K562 (cell line): ENCODE data around the gene PPP3CA.

Source experiments
- MYC ChIP-seq, 2 experiments: fragments of 250-450 bp in 1 of 2; sonication (Bioruptor Pico) in 1 of 2; IDR thresholded peaks; 2 replicates each; pipeline versions ENCODE4 v1.5.1 to v1.6.1; 2012 to 2021; ENCODE audit warnings: low read depth in 2 of 2, borderline replicate concordance in 1 of 2, improper control_type of control experiment in 1 of 2, low read length in 1 of 2, mild to moderate bottlenecking in 1 of 2, moderate library complexity in 1 of 2
- TF ChIP-seq, protein P1 (sequence below), 2 experiments: fragments of 450-650 bp; formaldehyde crosslinking in 1 of 2; IDR thresholded peaks; 2 replicates each; pipeline versions ENCODE4 v1.4.0 to v1.6.1; 2014 to 2020; ENCODE audit warnings: mild to moderate bottlenecking in 2 of 2, borderline replicate concordance in 1 of 2, low read depth in 1 of 2
- TF ChIP-seq, protein P2 (sequence below): sonication (generic); formaldehyde crosslinking; IDR thresholded peaks from 2 replicates; pipeline ENCODE4 v1.9.0; 2022; ENCODE audit warnings: mild to moderate bottlenecking, missing genetic modification reagents
- TF ChIP-seq, protein P3 (sequence below), 2 experiments: fragments of 450-650 bp in 1 of 2; sonication (generic) in 1 of 2; formaldehyde crosslinking in 1 of 2; IDR thresholded peaks; 2 replicates each; pipeline versions ENCODE4 v1.7.1 to v1.9.0; 2016 to 2022; ENCODE audit warnings: inconsistent platforms in 1 of 2, mild to moderate bottlenecking in 1 of 2, missing genetic modification reagents in 1 of 2
- TF ChIP-seq, protein P4 (sequence below), 3 experiments: IDR thresholded peaks in 2 of 3; conservative IDR thresholded peaks in 1 of 3; 2 replicates each; pipeline ENCODE4 v1.5.1; 2011 to 2012; ENCODE audit warnings: low read length in 3 of 3, mild to moderate bottlenecking in 3 of 3, control low read depth in 2 of 3, improper control_type of control experiment in 1 of 3, inconsistent platforms in 1 of 3, low read depth in 1 of 3, mixed read lengths in 1 of 3, moderate library complexity in 1 of 3; ENCODE audit not compliant: insufficient read depth in 2 of 3
- TF ChIP-seq, protein P5 (sequence below): sonication (generic); formaldehyde crosslinking; IDR thresholded peaks from 2 replicates; pipeline ENCODE4 v1.8.1; 2023; ENCODE audit warnings: mild to moderate bottlenecking, missing genetic modification reagents

DNA sequence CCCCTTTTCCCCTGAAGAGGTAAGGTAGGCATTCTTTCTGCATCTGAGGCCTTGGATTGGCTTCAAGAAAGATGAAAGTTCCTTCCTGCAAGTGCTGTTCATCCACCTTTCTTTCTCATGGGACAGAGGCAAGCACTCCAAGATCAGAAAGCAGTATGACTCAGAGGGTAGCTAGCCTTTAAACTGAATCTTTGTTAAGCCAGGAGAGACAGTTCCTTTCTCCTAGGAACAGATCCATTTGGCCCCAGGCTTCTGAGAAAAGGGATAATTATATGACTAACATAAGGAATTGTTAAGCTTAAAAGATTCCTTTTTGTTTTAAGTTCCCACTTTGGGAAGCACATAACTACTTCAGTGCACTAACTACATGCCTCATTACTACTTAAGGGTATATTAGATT is 192.0 kb downstream of the PPP3CA start:
- TF ChIP-seq, protein P1, sequence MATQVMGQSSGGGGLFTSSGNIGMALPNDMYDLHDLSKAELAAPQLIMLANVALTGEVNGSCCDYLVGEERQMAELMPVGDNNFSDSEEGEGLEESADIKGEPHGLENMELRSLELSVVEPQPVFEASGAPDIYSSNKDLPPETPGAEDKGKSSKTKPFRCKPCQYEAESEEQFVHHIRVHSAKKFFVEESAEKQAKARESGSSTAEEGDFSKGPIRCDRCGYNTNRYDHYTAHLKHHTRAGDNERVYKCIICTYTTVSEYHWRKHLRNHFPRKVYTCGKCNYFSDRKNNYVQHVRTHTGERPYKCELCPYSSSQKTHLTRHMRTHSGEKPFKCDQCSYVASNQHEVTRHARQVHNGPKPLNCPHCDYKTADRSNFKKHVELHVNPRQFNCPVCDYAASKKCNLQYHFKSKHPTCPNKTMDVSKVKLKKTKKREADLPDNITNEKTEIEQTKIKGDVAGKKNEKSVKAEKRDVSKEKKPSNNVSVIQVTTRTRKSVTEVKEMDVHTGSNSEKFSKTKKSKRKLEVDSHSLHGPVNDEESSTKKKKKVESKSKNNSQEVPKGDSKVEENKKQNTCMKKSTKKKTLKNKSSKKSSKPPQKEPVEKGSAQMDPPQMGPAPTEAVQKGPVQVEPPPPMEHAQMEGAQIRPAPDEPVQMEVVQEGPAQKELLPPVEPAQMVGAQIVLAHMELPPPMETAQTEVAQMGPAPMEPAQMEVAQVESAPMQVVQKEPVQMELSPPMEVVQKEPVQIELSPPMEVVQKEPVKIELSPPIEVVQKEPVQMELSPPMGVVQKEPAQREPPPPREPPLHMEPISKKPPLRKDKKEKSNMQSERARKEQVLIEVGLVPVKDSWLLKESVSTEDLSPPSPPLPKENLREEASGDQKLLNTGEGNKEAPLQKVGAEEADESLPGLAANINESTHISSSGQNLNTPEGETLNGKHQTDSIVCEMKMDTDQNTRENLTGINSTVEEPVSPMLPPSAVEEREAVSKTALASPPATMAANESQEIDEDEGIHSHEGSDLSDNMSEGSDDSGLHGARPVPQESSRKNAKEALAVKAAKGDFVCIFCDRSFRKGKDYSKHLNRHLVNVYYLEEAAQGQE (IDR thresholded peaks at IDR 0.05; ENCODE audit: borderline replicate concordance), result no peak
- TF ChIP-seq, protein P1 (CRISPR knock-in tag; IDR thresholded peaks at IDR 0.05; ENCODE audit: low read depth), result no peak
- TF ChIP-seq, protein P2, sequence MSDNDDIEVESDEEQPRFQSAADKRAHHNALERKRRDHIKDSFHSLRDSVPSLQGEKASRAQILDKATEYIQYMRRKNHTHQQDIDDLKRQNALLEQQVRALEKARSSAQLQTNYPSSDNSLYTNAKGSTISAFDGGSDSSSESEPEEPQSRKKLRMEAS, result no peak
- no peak for TF ChIP-seq MYC (IDR thresholded peaks at IDR 0.05; ENCODE audit: low read depth, low read length)
- TF ChIP-seq MYC (CRISPR knock-in tag; IDR thresholded peaks at IDR 0.05; ENCODE audit: borderline replicate concordance, low read depth), result no peak
- TF ChIP-seq, protein P3, sequence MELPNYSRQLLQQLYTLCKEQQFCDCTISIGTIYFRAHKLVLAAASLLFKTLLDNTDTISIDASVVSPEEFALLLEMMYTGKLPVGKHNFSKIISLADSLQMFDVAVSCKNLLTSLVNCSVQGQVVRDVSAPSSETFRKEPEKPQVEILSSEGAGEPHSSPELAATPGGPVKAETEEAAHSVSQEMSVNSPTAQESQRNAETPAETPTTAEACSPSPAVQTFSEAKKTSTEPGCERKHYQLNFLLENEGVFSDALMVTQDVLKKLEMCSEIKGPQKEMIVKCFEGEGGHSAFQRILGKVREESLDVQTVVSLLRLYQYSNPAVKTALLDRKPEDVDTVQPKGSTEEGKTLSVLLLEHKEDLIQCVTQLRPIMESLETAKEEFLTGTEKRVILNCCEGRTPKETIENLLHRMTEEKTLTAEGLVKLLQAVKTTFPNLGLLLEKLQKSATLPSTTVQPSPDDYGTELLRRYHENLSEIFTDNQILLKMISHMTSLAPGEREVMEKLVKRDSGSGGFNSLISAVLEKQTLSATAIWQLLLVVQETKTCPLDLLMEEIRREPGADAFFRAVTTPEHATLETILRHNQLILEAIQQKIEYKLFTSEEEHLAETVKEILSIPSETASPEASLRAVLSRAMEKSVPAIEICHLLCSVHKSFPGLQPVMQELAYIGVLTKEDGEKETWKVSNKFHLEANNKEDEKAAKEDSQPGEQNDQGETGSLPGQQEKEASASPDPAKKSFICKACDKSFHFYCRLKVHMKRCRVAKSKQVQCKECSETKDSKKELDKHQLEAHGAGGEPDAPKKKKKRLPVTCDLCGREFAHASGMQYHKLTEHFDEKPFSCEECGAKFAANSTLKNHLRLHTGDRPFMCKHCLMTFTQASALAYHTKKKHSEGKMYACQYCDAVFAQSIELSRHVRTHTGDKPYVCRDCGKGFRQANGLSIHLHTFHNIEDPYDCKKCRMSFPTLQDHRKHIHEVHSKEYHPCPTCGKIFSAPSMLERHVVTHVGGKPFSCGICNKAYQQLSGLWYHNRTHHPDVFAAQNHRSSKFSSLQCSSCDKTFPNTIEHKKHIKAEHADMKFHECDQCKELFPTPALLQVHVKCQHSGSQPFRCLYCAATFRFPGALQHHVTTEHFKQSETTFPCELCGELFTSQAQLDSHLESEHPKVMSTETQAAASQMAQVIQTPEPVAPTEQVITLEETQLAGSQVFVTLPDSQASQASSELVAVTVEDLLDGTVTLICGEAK (IDR thresholded peaks at IDR 0.05), result no peak
- TF ChIP-seq, protein P3 (CRISPR knock-in tag; IDR thresholded peaks at IDR 0.05), result no peak
- TF ChIP-seq, protein P4, sequence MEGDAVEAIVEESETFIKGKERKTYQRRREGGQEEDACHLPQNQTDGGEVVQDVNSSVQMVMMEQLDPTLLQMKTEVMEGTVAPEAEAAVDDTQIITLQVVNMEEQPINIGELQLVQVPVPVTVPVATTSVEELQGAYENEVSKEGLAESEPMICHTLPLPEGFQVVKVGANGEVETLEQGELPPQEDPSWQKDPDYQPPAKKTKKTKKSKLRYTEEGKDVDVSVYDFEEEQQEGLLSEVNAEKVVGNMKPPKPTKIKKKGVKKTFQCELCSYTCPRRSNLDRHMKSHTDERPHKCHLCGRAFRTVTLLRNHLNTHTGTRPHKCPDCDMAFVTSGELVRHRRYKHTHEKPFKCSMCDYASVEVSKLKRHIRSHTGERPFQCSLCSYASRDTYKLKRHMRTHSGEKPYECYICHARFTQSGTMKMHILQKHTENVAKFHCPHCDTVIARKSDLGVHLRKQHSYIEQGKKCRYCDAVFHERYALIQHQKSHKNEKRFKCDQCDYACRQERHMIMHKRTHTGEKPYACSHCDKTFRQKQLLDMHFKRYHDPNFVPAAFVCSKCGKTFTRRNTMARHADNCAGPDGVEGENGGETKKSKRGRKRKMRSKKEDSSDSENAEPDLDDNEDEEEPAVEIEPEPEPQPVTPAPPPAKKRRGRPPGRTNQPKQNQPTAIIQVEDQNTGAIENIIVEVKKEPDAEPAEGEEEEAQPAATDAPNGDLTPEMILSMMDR (IDR thresholded peaks at IDR 0.05 in 2 of 3, conservative IDR thresholded peaks at IDR 0.05 in 1 of 3; ENCODE audit: insufficient read depth in 2 of 3, low read depth in 1 of 3, low read length in 3 of 3), result no peak
- TF ChIP-seq, protein P5, sequence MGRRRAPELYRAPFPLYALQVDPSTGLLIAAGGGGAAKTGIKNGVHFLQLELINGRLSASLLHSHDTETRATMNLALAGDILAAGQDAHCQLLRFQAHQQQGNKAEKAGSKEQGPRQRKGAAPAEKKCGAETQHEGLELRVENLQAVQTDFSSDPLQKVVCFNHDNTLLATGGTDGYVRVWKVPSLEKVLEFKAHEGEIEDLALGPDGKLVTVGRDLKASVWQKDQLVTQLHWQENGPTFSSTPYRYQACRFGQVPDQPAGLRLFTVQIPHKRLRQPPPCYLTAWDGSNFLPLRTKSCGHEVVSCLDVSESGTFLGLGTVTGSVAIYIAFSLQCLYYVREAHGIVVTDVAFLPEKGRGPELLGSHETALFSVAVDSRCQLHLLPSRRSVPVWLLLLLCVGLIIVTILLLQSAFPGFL (CRISPR knock-in tag), result no peak
